Activated CD8-positive, alpha-beta memory T cell treated with anti-CD3 and anti-CD28 coated beads for 36 hours (primary cell): ENCODE data around the gene SLC7A14. TPM values are rescaled to one million over a fixed set of nuclear protein-coding genes. Genes with fewer than 3 reads are reported as not detected.

Experiments
- CTCF ChIA-PET: fragments of 350-600 bp; sonication (Branson Sonifier 250); formaldehyde crosslinking; loops from one replicate; lab custom pipeline; 2021; ENCODE audit warnings: antibody characterized with exemption; lab: Charles Lee
- POLR2A ChIA-PET: fragments of 350-600 bp; sonication (Branson Sonifier 250); formaldehyde crosslinking; loops from one replicate; lab custom pipeline; 2021; ENCODE audit warnings: antibody characterized with exemption; lab: Charles Lee
- total RNA-seq, 2 experiments: library from RNA; stranded (reverse); gene quantifications; one replicate each; pipeline ENCODE4 v1.2.3, GENCODE V29; 2021

SLC7A14 gene
- total RNA-seq, 2 experiments from 2014 or later, result not detected

DNA sequence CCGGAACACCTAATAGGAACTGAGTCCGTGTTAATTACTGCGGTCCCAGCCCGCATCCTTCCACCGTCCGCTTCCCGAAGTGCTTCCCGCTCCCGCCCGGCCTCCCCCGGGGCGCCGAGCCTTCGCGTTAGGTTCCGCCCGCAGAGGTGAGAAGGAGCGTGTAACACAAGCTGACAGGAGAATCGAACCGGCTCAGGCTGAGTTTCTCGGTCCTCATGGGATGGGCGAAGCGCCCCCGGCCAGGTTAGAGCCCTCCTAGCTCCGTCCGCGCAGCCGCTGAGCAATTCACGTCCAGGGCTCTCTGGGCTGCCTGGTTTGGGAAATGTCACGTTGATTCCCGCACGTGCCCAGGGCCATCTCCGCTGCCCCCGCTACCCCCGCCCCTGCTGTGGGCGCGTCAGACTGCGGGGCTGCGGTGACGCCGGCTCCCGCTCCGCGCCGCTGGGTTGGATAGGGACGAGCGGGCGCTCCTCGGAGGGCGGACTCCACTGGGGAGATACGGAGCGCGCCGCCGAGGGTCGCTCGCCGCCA, 166.3 kb downstream of the SLC7A14 start:
- ChIA-PET POLR2A (no interaction called here), CTCF (interaction anchor here (0.7 kb wide), 1 partner anchor 399 kb away, joined by 3 read pairs; no protein-coding TSS in a partner anchor)

DNA sequence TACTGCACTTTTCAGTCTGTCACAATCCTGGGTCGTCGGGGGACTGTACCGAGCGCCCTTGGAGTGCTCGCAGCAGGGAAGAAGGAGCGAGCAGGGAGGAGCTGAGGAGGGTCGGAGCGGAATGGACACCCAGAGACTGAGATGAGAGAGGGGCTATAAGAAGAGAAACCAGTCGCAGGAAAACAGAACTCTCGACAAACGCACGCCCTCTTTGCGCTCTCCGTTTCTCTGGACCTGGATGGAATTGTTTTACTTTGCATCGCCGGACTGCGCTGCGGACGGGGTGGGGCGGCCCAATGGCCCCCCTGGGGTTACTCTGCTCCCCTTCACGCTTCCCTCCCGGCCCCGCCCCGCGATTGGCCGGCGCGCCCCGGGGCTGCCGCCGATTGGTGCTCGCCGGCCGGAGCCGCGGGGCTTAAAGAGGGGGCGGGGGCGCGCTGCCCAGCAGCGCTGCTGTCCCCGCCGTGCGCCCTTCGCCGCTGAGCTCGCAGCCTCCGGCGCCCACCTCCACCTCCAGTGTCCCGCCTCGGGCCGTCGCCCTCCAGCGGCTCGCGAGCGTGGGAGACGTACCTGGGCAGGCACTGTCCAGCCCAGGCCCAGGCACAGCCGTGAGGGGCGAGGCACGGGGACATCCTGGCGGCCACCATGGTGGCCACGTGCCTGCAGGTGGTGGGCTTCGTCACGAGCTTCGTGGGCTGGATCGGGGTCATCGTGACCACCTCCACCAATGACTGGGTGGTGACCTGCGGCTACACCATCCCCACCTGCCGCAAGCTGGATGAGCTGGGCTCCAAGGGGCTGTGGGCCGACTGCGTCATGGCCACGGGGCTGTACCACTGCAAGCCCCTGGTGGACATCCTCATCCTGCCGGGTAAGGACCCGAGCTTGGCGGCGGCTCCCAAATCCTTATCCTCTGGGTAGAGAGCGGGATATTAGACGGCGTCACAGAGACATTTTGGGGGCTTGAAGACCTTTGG, 167.2 kb downstream of the SLC7A14 start, which contains the start of gene CLDN11:
CLDN11 (plus strand) TSS at position 447 of the 977 bp plus-strand sequence; CDS start at position 646, 199 bp downstream.
- CTCF ChIA-PET, result interaction anchor here (0.7 to 0.8 kb wide), 3 partner anchors 45 to 398 kb away, joined by 3 read pairs; no protein-coding TSS in a partner anchor
- POLR2A ChIA-PET, result no interaction called here

DNA sequence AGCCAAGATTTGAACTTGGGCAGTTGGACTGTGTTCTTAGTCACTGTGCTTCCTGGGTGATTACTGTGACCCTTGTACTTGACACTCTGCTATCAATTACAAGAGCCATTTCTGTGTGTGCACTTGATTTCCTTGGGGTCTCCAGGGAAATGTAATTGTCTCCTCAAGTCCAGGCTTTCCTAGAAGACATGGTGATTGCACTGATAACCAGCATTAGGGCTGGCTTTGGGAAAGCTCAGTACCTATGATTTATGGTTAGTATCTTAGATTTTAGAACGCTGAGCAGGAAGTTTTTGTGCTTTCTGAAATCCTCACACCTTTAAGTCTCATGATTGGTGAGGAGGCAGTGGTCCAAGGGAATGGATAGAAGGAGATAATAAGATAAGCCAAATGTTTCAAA, 168.8 kb downstream of the SLC7A14 start:
- POLR2A ChIA-PET, result no interaction called here
- CTCF ChIA-PET, result no interaction called here

DNA sequence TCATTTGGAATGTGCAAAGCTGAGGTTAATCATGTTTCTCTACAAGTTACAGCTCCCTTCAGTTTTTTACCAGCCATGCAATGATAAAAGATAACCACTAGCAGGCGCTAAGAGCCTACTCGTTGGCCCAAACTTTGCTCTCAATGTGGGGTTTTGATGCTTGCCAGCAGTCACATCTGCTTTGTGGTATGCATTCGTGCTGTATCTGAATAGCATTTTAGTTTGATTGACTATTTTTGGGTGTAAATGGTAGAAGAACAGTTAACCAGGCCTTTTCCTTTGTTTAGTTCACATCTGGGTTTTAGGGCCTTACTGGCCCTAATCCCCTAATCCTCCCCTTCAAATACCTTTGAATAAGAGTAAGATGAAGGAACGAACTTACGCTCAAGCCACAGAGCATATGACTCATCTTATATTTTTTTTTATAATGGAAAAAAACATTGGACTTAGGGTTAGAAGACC, 171.6 kb downstream of the SLC7A14 start:
- POLR2A ChIA-PET, result no interaction called here
- CTCF ChIA-PET, result interaction anchor here (0.6 to 5.3 kb wide), 10 partner anchors 11 to 401 kb away, joined by 3 to 50 read pairs (median 4); no protein-coding TSS in a partner anchor

DNA sequence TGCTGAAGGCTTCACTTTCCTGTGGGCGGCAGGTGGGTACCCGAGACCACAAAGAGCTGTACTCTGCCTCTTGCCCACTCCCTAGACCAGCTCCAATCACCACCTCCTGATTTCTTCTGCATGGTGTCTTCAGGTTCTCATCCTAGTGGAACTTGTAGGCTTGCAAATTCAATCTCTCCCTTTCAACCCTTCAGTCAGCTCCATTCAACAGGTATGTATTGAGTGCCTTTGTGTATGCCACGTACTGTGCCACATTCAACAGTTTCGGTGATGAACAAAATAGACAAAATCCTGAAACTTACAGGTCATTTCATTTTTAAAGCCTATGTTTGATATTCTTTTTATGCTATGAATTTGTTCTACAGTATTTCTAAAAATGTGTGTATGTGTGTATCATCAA, 172.6 kb downstream of the SLC7A14 start:
- ChIA-PET POLR2A (no interaction called here), CTCF (interaction anchor here (0.6 to 5.3 kb wide), 10 partner anchors 10 to 402 kb away, joined by 3 to 50 read pairs (median 4); no protein-coding TSS in a partner anchor)

DNA sequence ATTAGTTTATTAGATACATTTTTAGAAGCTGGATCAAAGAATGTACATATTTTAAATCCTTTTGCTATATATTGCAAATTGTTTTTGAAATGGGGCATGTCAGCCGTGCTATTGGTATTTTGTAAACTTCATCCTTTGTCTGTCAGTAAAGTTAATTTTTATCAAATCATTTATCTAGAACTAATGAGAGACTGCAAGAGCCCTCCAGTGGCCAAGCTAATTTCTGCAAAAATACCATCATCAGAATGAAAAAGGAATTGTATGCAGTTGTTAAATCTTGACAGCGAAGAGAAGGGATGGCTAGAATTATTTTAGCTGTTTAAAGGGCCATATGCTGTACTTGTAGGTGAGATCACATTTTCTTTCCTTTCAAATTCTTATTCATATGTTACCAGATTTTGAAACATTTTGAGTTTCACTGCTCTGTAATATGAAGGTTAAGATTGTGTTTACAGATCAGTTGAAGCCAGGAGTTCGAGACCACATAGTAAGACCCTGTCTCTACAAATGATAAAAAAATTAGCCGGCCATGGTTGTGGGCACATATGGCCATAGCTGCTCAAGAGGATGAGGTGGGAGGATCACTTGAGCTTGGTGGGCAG, 175.3 kb downstream of the SLC7A14 start:
- ChIA-PET POLR2A (no interaction called here), CTCF (interaction anchor here (5.3 kb wide), 1 partner anchor 401 kb away, joined by 50 read pairs; no protein-coding TSS in a partner anchor)

Other genes with a start within 250 kb of the SLC7A14 start
- gene SKIL, start 228.4 kb downstream of the SLC7A14 start, total RNA-seq, result 10 to 100 TPM; 21.0 to 22.3 TPM
- gene CLDN11, start 167.2 kb downstream of the SLC7A14 start, total RNA-seq, result under 1 TPM in 1 of 2 experiments, not detected in 1; 0.10 TPM